NCI-H128 (cell line): ENCODE results near the gene PLBD2.

Source experiments
- DNase-seq: peaks from one replicate; lab custom pipeline; 2025; ENCODE audit not compliant: unreplicated experiment; lab: John Stamatoyannopoulos, UW

PLBD2 gene

DNA sequence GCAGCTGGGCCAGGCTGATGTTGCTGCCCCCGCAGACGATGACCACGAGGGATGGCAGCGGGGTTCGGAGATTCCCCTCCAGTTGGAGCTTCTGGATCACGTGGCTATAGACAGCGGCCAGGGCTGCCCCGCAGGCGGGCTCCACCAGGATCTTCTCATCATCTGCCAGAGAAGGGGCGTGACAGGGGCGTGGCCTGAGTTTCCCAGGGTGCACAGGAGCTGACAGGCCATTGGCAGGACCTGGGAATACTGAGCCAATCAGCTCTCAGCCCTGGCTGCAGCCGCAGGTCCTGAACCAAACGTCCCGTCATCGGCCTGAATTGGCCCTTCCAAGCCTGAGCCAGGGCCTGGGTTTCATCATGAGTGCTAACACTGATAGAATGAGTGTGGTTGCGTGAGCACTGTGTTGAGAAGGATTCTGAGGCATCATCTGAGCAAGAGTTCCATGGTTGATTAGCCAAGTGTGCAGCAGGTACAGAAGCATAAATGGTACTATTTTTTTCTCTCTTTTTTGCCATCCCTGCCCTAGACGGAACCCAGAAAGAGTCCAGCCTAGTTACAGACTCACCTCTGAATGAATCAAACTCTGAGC is 34.7 kb downstream of the PLBD2 start:
- DNase-seq: no peak

GRCh38 chr12:113393749-113394148 is 35.4 kb downstream of the PLBD2 start:
- no peak for DNase-seq

GRCh38 chr12:113395119-113395518 is 36.7 kb downstream of the PLBD2 start:
- no peak for DNase-seq

- DNase-seq: no peak
Measured at GRCh38 chr12:113396200-113396599, 37.8 kb downstream of the PLBD2 start.

- no peak for DNase-seq
Measured at GRCh38 chr12:113396828-113397496, 38.6 kb downstream of the PLBD2 start.

DNA sequence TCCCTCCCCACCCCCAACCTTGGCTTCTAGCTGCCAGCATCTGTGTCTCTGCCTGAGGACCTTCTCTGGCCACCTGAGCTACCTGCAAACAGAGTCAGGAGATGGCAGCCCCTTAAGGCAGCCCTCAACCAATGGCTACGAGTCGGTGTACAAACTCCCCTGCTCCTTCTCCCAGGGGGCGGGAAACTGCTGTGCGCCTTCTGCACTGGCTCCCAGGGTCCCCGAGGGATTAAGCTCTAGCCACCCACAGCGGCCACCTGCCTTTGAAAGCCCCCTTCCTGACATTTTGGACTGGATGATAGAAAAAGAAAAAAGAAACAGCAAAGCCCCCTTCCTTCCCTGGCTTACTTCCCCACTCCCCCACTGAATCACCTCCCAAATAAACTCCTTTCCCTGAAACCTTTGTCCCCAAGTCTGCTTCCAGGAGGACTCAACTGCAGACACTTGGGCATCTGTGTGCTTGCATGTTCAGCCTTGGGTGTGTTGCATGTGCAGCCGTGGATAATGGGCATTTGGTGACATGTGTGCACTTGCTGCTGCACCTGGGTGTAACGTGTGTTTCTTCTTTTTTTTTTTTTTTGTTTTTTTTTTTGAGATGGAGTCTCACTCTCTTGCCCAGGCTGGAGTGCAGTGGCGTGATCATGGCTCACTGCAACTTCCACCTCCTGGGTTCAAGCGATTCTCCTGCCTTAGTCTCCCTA is 39.3 kb downstream of the PLBD2 start:
- no peak for DNase-seq

DNA sequence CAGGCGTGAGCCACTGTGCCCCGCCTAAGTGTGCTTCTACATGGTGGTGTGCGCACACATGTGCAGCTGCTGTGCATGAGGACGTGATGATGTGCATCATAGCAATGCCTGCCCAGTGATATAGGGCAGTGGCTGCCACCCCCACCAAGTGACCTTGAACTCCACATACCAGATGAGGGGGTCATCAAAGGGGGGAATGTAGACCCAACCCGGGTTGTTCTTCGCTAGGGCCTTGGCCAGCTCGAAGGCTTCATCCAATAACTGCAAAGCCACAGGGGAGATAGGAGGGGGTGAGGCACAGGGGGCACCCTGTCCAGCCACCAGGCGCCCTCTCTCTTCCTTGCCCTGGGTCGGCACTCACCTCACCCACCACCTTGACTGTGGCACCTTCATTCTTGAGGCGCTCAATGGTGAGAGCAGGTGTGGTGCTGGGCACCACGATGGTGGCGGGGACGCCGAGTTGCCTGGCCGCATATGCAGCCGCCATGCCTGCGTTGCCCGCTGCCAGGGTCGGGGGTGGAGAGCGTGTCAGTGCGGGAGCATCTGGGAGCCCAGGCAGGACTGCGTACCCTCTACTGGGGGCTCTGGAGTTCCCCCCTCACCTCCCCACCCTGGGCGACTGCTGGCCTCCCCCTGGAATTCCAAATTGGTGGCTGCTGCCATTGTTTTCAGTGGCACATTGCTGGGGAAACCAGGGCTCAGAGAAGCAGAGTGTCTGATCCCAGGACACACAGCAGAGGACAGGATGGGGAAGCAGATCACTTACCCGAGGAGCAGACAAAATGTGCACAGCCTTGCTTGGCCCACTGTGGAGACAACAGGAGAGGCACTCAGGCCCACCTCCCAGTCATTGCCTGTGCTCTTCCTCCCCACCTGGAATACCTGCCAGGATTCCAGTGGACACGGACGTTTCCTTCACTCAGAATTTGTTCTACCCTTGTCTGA is 40.2 kb downstream of the PLBD2 start:
- DNase-seq: no peak

GRCh38 chr12:113399490-113399889 is 41.1 kb downstream of the PLBD2 start:
- DNase-seq: no peak

DNA sequence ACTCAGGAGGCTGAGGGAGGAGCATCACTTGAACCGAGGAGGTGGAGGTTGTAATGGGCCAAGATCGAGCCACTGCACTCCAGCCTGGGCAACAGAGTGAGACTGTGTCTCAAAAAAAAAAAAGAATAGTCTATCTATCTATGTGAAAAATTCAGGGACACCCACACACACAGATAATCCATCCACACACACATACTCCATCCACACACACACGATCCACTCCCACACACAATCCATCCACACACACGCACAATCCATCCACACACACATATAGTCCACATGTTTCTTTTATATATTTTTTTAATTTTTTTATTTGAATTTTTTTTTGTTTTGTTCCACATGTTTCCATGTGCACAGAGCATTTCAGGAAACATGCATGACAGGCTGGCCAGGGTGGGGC is 42.0 kb downstream of the PLBD2 start:
- DNase-seq: no peak

GRCh38 chr12:113401066-113402000 is 42.9 kb downstream of the PLBD2 start:
- no peak for DNase-seq

- DNase-seq: no peak
Measured at GRCh38 chr12:113402586-113403260, 44.3 kb downstream of the PLBD2 start.

DNA sequence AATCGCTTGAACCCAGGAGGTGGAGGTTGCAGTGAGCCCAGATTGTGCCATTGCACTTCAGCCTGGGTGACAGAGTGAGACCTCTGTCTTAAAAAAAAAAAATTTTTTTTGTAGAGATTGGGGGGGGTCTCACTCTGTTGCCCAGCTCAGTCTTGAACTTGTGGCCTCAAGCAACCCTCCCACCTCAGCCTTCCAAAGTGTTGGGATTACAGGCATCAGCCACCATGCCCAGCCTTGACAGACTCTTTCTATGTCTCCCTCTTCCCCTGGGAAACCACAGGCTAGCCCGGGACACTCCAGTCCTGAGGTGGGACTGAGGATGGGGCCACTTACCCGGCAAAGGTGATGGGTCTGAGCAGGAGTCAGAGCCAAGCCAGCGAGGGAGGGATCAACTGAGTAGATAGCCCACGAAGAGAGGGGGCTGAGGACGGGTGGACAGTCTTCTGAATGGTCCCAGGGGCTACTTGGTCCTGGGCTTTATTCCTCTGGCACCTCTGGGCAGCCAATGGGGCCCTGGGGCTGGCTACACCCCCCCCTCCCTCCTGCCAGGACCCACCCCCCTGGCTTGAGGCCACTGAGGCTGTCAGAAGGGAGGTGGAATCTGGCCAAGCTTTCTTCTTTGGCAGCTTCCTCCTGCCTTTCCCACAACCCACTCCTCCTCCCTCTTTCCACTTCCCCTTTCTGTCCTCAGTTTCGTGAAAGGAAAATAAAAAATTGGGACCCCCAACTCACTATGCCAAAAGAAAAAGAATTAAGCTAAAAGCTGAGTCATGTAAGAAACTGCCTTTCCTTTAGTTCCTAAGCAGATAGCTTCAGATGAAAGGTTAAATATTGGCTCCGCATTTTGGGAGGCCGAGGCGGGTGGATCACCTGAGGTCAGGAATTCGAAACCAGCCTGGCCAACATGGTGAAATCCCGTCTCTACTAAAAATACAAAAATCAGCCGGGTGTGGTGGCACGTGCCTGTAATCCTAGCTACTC is 45.3 kb downstream of the PLBD2 start, which contains the start of gene SDS:
TSS of gene SDS (minus strand) at position 453 of the 981 bp plus-strand sequence. CDS start 4,179 bp downstream, outside the sequence.
- DNase-seq: no peak

GRCh38 chr12:113405694-113406093 is 47.3 kb downstream of the PLBD2 start:
- DNase-seq: no peak

- no peak for DNase-seq
Measured at GRCh38 chr12:113407931-113408600, 49.7 kb downstream of the PLBD2 start.

- no peak for DNase-seq
Measured at GRCh38 chr12:113408756-113409298, 50.4 kb downstream of the PLBD2 start.

DNA sequence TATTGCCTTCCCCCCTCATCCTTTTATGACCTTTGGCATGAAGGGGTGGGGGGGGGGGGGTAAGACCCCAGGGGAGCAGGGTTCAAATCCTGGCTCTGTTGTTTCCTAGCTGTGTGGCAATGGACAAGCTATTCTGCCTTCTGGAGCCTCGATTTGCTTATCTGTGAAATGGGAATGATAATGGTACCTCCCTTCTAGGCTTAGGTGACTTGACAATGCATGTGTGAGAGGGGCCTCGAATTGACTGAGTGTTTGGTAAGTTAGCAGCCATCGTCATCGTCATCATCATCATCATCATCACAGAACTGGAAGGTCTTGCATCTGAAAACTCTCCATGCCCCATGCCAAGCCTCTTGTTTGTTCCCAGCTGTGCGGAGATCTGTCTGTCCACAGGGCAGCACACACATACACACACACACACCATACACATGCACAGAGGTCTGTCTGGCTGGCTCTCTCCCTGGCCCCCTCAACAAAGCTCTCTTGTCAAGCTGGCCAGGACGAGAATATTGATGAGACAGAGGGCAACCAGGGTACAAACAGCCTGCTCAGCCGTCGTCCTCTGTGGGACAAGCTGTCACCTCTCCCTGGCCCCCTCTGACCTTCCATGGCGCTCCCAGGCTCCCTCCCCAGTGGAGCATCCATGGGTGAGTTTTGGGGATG is 51.2 kb downstream of the PLBD2 start:
- no peak for DNase-seq

DNA sequence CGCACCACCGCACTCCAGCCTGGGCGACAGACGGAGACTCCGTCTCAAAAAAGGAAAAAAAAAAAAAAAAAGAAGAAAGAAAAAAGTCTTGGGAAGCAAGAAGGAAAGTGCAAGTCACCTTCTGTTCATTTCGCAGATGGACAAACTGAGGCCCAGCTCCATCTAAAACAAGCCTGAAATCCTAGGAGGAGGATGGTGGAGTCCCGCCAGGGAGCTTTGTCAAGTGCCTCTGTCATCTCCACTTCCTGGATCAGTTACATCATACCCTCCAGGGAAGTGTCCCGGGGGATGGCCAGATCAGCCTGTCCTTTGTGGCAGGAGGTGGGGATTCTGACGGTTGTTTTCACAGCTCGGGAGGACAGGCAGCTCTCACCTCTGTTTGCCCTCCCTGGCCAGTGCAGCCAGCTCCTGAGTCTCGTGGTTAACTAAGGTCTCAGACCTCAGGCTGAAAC is 55.1 kb downstream of the PLBD2 start:
- DNase-seq: no peak
